Peyer's patch (tissue), 4 donors: Measurements from ENCODE around the gene NOC4L. TPM values are rescaled to one million over a fixed set of nuclear protein-coding genes. Genes with fewer than 3 reads are reported as not detected.

Source experiments
- DNase-seq, 3 donors: peaks; one replicate each; pipeline ENCODE4 v3.0.0-alpha.2; 2017 to 2019
- H3K27ac ChIP-seq, 4 donors: fragments of 200-600 bp; sonication (generic); one replicate each; pipeline ENCODE4 v1.5.1; 2016 to 2019
- H3K27me3 ChIP-seq, 2 donors: fragments of 200-600 bp; sonication (generic); one replicate each; pipeline ENCODE4 v1.5.1; 2019
- H3K36me3 ChIP-seq, 3 donors: fragments of 200-600 bp; sonication (generic); one replicate each; pipeline ENCODE4 v1.5.1; 2016 to 2019
- H3K4me1 ChIP-seq, 4 donors: fragments of 200-600 bp; sonication (generic); one replicate each; pipeline ENCODE4 v1.5.1; 2016 to 2019
- H3K4me3 ChIP-seq, 4 donors: fragments of 200-600 bp; sonication (generic); 1 replicate in 3 of 4; 2 replicates in 1 of 4; pipeline ENCODE4 v1.5.1; 2016 to 2019; ENCODE audit warnings: mild to moderate bottlenecking in 1 of 4
- H3K9me3 ChIP-seq, 4 donors: fragments of 200-600 bp; sonication (generic); one replicate each; pipeline ENCODE4 v1.5.1; 2016 to 2019; ENCODE audit warnings: mild to moderate bottlenecking in 1 of 4
- POLR2A ChIP-seq, 2 donors: fragments of 450-650 bp; IDR thresholded peaks; one replicate each; pipeline ENCODE4 v1.5.1; 2017; ENCODE audit warnings: antibody characterized with exemption in 2 of 2, mild to moderate bottlenecking in 2 of 2, moderate library complexity in 2 of 2
- total RNA-seq, 4 donors: library from RNA; depleted of rRNA; stranded (reverse); fragments of >200 nt; gene quantifications; one replicate each; pipeline ENCODE4 v1.1.0, GENCODE V29; 2016
- TF ChIP-seq, protein P1 (sequence below), 6 experiments: fragments of 450-650 bp in 4 of 6; fragments of 200-600 bp in 2 of 6; sonication (generic) in 1 of 6; IDR thresholded peaks; one replicate each; pipeline ENCODE4 v1.5.1; 2017 to 2019; ENCODE audit warnings: antibody characterized with exemption in 6 of 6, mild to moderate bottlenecking in 3 of 6, moderate library complexity in 1 of 6

NOC4L gene
- total RNA-seq, 4 donors from 2014 or later, result 8.9 to 47.0 (median 12.2) TPM

DNA sequence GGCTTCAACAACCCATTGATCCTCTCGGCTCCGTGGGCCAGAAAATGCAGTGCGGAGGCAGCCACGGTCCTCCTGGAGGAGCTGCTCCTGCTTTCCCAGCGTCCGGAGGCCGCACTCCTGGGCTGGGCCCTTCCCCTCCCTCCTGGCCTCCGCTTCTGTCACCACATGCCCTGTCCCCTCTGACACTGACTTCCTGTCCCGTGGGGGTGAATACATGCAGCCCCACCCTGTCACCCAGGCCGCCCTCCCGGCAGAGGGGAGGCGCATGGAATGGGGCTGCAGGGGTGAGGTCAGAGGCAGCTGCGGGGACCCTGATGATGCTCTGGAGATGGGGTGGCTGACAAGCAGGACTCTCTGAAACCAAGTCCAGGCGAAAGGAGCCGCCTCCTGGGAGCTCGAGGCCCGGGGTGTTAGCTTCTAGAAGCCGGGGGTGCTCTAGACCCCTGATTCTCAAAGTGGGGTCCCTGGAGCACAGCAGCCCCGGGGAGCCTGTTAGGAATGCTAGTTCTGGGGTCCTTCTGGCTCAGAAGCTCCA is 32.2 kb downstream of the NOC4L start:
- H3K9me3 ChIP-seq, result no peaks in the 10 kb centered on the region
- H3K4me1 ChIP-seq, result no peaks in the 10 kb centered on the region
- H3K36me3 ChIP-seq, result no peaks in the 10 kb centered on the region
- TF ChIP-seq POLR2A (IDR thresholded peaks at IDR 0.05), result no peak
- TF ChIP-seq, protein P1, sequence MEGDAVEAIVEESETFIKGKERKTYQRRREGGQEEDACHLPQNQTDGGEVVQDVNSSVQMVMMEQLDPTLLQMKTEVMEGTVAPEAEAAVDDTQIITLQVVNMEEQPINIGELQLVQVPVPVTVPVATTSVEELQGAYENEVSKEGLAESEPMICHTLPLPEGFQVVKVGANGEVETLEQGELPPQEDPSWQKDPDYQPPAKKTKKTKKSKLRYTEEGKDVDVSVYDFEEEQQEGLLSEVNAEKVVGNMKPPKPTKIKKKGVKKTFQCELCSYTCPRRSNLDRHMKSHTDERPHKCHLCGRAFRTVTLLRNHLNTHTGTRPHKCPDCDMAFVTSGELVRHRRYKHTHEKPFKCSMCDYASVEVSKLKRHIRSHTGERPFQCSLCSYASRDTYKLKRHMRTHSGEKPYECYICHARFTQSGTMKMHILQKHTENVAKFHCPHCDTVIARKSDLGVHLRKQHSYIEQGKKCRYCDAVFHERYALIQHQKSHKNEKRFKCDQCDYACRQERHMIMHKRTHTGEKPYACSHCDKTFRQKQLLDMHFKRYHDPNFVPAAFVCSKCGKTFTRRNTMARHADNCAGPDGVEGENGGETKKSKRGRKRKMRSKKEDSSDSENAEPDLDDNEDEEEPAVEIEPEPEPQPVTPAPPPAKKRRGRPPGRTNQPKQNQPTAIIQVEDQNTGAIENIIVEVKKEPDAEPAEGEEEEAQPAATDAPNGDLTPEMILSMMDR (IDR thresholded peaks at IDR 0.05), result no peak
- H3K4me3 ChIP-seq, result no peak overlapping the region
- DNase-seq, result no peak
- H3K27ac ChIP-seq, result no peak overlapping the region
- H3K27me3 ChIP-seq, result no peaks in the 10 kb centered on the region

DNA sequence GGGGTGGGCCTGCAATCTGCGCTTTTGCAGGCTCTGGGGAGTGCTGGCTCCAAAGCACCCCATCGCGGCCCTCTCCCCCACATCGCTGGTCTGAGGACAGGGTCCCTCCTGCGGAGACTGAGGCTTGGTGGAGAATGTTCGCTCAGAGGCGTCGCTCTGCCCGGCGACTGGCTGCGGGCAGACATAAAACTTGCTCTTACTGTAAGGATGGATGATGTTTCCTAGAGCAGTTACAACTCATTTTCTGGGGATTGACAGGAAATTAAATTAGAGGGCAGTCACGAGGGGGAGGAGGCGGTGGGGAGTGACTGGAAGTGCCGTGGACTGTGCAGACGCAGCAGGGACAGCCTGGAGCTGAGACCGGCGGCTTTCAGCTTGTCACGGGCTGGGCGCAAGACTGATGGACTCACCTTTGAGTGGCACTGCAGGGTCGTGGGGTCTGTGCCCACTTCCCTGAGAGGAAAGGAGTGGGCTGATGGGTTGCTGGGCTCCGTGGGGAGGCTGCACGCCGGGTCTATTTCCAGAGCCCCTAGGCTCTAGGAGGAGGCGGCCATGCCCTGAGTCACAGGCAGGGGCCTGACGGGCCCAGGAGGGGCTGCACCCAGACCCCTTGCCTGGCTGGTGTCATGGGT is 32.8 kb downstream of the NOC4L start:
- Histone ChIP-seq H3K36me3 (no peaks in the 10 kb centered on the region), H3K4me1 (no peaks in the 10 kb centered on the region), H3K4me3 (no peak overlapping the region), H3K27ac (no peak overlapping the region), H3K27me3 (no peaks in the 10 kb centered on the region), H3K9me3 (no peaks in the 10 kb centered on the region)
- no peak for DNase-seq
- TF ChIP-seq POLR2A (IDR thresholded peaks at IDR 0.05), result no peak
- TF ChIP-seq, protein P1 (IDR thresholded peaks at IDR 0.05), result no peak

DNA sequence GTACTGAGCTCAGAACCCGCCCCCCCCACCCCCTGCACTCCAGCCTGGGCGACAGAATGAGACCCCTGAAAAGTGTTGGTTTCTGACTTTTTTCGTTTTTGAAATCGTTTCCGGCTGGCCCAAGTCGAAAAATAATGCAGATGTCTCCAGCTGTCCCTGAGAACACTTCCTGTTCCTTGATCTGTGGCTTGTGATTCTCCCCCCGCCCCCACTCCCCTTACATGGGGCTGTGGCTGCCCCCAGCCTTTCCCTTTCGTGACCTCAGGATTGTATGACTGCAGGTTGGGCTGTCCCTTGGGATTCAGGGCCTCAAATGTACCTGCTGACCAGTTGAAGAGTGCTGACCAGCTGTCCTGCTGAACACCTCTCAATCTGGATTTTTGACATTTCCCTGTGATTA is 34.1 kb downstream of the NOC4L start:
- Histone ChIP-seq H3K9me3 (no peaks in the 10 kb centered on the region), H3K4me1 (no peaks in the 10 kb centered on the region), H3K27ac (no peak overlapping the region), H3K27me3 (no peaks in the 10 kb centered on the region), H3K4me3 (no peak overlapping the region), H3K36me3 (no peaks in the 10 kb centered on the region)
- TF ChIP-seq POLR2A (IDR thresholded peaks at IDR 0.05), result no peak
- TF ChIP-seq, protein P1 (IDR thresholded peaks at IDR 0.05), result no peak
- DNase-seq, result no peak

DNA sequence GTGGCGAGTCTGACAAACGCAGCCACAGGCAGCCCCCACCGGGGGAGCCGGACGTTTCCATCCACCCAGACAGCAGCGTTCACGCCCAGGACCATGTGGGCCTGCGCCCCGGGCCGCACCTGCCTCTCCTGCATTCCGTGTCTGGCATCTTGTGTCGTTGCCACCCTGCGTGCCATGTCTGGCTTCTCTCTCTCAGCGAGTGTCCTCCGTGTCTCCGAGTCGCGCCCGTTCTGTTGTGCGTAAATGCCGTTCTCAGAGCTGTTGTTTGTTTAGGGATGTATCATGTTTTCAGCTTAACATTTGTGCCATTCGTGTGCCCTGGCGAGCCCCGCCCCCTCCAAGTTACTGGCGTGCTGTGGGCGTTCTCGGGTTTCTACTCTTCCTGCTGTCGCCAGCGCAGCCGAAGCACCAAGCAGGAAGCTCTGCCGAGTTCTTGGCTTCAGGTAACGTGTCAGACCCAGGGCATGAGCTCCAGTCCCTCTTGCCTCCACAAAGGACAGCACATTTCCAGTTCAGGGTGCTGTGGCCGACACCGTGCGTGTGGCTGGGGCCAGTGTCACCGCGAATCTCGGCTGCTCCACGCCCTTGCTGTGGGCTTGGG is 34.6 kb downstream of the NOC4L start:
- Histone ChIP-seq H3K27ac (no peak overlapping the region), H3K27me3 (no peaks in the 10 kb centered on the region), H3K4me1 (no peaks in the 10 kb centered on the region), H3K4me3 (no peak overlapping the region), H3K9me3 (no peaks in the 10 kb centered on the region), H3K36me3 (no peaks in the 10 kb centered on the region)
- DNase-seq, result peak in 1 of 3 donors; percentile 31
- no peak for TF ChIP-seq POLR2A (IDR thresholded peaks at IDR 0.05)
- TF ChIP-seq, protein P1 (IDR thresholded peaks at IDR 0.05), result no peak

DNA sequence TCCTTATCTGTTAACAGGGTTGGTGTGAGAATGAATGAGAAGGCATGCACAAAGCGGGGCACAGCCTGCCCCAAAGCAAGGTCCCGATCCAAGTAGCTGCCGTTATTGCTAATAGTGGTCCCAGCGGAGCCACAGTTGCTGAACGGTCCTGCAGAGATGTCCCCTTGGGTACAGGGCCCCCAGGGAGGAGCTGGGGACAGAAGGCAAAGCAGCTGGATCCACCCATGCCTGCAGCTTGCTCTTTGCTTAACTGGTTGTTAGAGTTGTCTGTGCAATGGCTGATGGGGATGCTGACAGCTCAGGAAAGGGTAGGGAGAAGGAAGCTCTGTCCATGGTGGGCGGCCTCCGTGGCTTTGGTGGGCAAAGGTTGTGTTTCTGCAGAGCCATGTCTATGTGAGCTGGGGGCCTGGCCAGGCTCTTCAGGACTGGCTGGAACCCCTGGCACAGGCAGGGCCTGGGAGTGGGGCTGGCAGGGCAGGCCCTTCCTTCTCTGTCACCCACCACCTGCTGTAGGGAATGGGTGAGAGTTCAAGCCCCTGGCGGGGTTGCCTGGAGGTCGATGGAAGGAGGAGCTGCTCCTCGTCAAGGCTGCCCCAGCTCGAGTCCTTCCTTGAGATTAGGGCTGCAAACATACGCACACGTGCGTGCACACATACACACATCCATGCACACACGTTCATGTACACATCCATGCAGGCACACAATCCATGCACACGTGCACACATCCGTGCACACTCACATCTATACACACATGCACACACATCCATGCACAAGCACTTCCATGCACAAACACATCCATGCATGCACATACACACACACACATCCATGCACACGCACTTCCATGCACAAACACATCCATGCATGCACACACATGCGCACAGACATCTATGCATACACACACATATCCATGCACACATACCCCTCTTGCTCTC is 35.4 kb downstream of the NOC4L start:
- no peaks in the 10 kb centered on the region for H3K4me1 ChIP-seq
- H3K27ac ChIP-seq, result no peak overlapping the region
- H3K9me3 ChIP-seq, result no peaks in the 10 kb centered on the region
- TF ChIP-seq, protein P1 (IDR thresholded peaks at IDR 0.05), result no peak
- no peak for TF ChIP-seq POLR2A (IDR thresholded peaks at IDR 0.05)
- no peak for DNase-seq
- no peaks in the 10 kb centered on the region for H3K27me3 ChIP-seq
- H3K36me3 ChIP-seq, result no peaks in the 10 kb centered on the region
- H3K4me3 ChIP-seq, result no peak overlapping the region
